ENCODE data around the gene QRFP.

GRCh38 chr9:130862747-130863146, 33.9 kb downstream of the QRFP start:
- TF ChIP-seq CTCF (IDR thresholded peaks at IDR 0.05) (no peak), POLR2A (IDR thresholded peaks at IDR 0.05) (no peak)
